Measurements from ENCODE around the gene CSK.

Gene CSK

GRCh38 chr15:74779162-74779648 is 2.7 kb upstream of the CSK start:
- Histone ChIP-seq H4K20me1 (ENCODE audit: control insufficient read depth, insufficient read depth, low read depth, low read length) (no peaks in the 10 kb centered on the region), H3K4me1 (ENCODE audit: control insufficient read depth, low read length) (peaks cover 85% of the 10 kb centered on the region), H3K27ac (ENCODE audit: low read depth, low read length) (peak overlapping the region; percentile 99), H3F3A (ENCODE audit: control insufficient read depth, insufficient read depth) (peaks cover 57% of the 10 kb centered on the region), H3K36me3 (ENCODE audit: control insufficient read depth, low read length) (peaks cover 24% of the 10 kb centered on the region), H3K9me2 (replicated peaks; ENCODE audit: control insufficient read depth, low read length) (no peaks in the 10 kb centered on the region), H3K4me2 (ENCODE audit: low read length) (peak overlapping the region; percentile 93), H3K9me3 (ENCODE audit: control insufficient read depth, insufficient read depth, low read length) (no peaks in the 10 kb centered on the region), H3K4me3 (ENCODE audit: low read length) (peak overlapping the region; percentile 70), H3K27me3 (ENCODE audit: control insufficient read depth, low read length) (no peaks in the 10 kb centered on the region), H3K79me2 (ENCODE audit: control insufficient read depth, low read length) (peaks cover 64% of the 10 kb centered on the region)
- TF ChIP-seq EZH2phosphoT487 (IDR thresholded peaks at IDR 0.05; ENCODE audit: borderline replicate concordance, low read length): no peak
- TF ChIP-seq CTCF (IDR thresholded peaks at IDR 0.05; ENCODE audit: low read depth, low read length, poor library complexity, severe bottlenecking): no peak

GRCh38 chr15:74780523-74781430 is 1.1 kb upstream of the CSK start:
- Histone ChIP-seq H3K27me3 (ENCODE audit: control insufficient read depth, low read length) (no peaks in the 10 kb centered on the region), H3K79me2 (ENCODE audit: control insufficient read depth, low read length) (peaks cover 66% of the 10 kb centered on the region), H3K4me3 (ENCODE audit: low read length) (peak overlapping the region; percentile 87), H3K9me2 (replicated peaks; ENCODE audit: control insufficient read depth, low read length) (no peaks in the 10 kb centered on the region), H3K27ac (ENCODE audit: low read depth, low read length) (peak overlapping the region; percentile 99), H3F3A (ENCODE audit: control insufficient read depth, insufficient read depth) (peaks cover 72% of the 10 kb centered on the region), H3K4me2 (ENCODE audit: low read length) (peak overlapping the region; percentile 93), H3K9me3 (ENCODE audit: control insufficient read depth, insufficient read depth, low read length) (no peaks in the 10 kb centered on the region), H3K36me3 (ENCODE audit: control insufficient read depth, low read length) (peaks cover 37% of the 10 kb centered on the region), H4K20me1 (ENCODE audit: control insufficient read depth, insufficient read depth, low read depth, low read length) (no peaks in the 10 kb centered on the region), H3K4me1 (ENCODE audit: control insufficient read depth, low read length) (peaks cover 85% of the 10 kb centered on the region)
- no peak for TF ChIP-seq CTCF (IDR thresholded peaks at IDR 0.05; ENCODE audit: low read depth, low read length, poor library complexity, severe bottlenecking)
- no peak for TF ChIP-seq EZH2phosphoT487 (IDR thresholded peaks at IDR 0.05; ENCODE audit: borderline replicate concordance, low read length)

DNA sequence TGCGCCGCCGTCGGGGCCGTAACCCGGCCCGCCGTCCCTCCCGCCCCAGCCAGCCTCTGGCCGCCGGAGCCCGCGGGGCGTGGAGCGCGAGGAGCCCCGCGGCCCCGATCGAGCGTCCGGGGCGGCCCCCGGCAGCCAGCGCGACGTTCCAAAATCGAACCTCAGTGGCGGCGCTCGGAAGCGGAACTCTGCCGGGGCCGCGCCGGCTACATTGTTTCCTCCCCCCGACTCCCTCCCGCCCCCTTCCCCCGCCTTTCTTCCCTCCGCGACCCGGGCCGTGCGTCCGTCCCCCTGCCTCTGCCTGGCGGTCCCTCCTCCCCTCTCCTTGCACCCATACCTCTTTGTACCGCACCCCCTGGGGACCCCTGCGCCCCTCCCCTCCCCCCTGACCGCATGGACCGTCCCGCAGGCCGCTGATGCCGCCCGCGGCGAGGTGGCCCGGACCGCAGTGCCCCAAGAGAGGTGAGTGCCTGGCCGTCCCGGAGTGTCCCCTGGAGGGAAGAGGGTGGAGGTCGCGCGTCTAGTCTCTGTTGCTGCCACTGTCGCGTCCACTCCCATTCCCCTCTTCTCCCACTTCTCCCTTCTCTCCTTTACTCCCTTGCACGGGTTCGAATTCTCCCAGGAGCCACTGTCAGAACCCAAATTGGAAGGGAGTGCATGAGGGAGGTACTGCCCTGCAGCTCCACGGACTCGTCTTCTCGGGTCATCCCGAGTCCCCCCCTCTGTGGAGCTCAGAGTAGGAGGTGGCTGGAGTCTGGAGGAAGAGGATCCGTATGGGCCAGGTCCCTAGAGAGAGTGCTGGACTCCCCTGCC is 585 bp downstream of the CSK start:
- Histone ChIP-seq H3K9me2 (replicated peaks; ENCODE audit: control insufficient read depth, low read length) (no peaks in the 10 kb centered on the region), H3K4me1 (ENCODE audit: control insufficient read depth, low read length) (peaks cover 83% of the 10 kb centered on the region), H3K4me2 (ENCODE audit: low read length) (peak overlapping the region; percentile 100), H3F3A (ENCODE audit: control insufficient read depth, insufficient read depth) (peaks cover 78% of the 10 kb centered on the region), H3K4me3 (ENCODE audit: low read length) (peak overlapping the region; percentile 98), H3K27ac (ENCODE audit: low read depth, low read length) (peak overlapping the region; percentile 99), H3K9me3 (ENCODE audit: control insufficient read depth, insufficient read depth, low read length) (no peaks in the 10 kb centered on the region), H3K79me2 (ENCODE audit: control insufficient read depth, low read length) (peaks cover 75% of the 10 kb centered on the region), H4K20me1 (ENCODE audit: control insufficient read depth, insufficient read depth, low read depth, low read length) (no peaks in the 10 kb centered on the region), H3K27me3 (ENCODE audit: control insufficient read depth, low read length) (no peaks in the 10 kb centered on the region), H3K36me3 (ENCODE audit: control insufficient read depth, low read length) (peaks cover 47% of the 10 kb centered on the region)
- no peak for TF ChIP-seq CTCF (IDR thresholded peaks at IDR 0.05; ENCODE audit: low read depth, low read length, poor library complexity, severe bottlenecking)
- no peak for TF ChIP-seq EZH2phosphoT487 (IDR thresholded peaks at IDR 0.05; ENCODE audit: borderline replicate concordance, low read length)

Measured in DOHH2 (cell line).